Neural cell (in vitro differentiated cells): ENCODE results near the gene ALDH2.

Experiments
- CTCF ChIP-seq: fragments of 450-650 bp; IDR thresholded peaks from 2 replicates; pipeline ENCODE4 v1.5.1; 2014; ENCODE audit warnings: antibody characterized with exemption, mild to moderate bottlenecking, moderate library complexity; ENCODE audit not compliant: poor library complexity, severe bottlenecking
- EP300 ChIP-seq: fragments of 450-650 bp; conservative IDR thresholded peaks from 2 replicates; pipeline ENCODE4 v1.6.1; 2014; ENCODE audit warnings: antibody characterized with exemption, mild to moderate bottlenecking, moderate library complexity; ENCODE audit not compliant: poor library complexity, severe bottlenecking
- EZH2 ChIP-seq: fragments of 200-600, 300-800 bp; shearing (Covaris generic), sonication (generic); IDR thresholded peaks from 2 replicates; pipeline ENCODE4 v1.6.1; 2014; ENCODE audit warnings: antibody characterized with exemption, low read length, borderline replicate concordance, mild to moderate bottlenecking; ENCODE audit not compliant: insufficient read depth, poor library complexity, severe bottlenecking
- MXI1 ChIP-seq: fragments of 450-650 bp; conservative IDR thresholded peaks from 2 replicates; pipeline ENCODE4 v1.6.1; 2014; ENCODE audit warnings: antibody characterized with exemption, mild to moderate bottlenecking; ENCODE audit not compliant: poor library complexity, severe bottlenecking
- POLR2AphosphoS5 ChIP-seq: IDR thresholded peaks from 2 replicates; pipeline ENCODE4 v1.6.1; 2012
- RAD21 ChIP-seq: fragments of 450-650 bp; conservative IDR thresholded peaks from 2 replicates; pipeline ENCODE4 v1.6.1; 2014; ENCODE audit warnings: antibody characterized with exemption, mild to moderate bottlenecking, moderate library complexity
- REST ChIP-seq: IDR thresholded peaks from 2 replicates; pipeline ENCODE4 v1.6.1; 2012; ENCODE audit warnings: borderline replicate concordance
- SMC3 ChIP-seq: fragments of 450-650 bp; conservative IDR thresholded peaks from 2 replicates; pipeline ENCODE4 v1.6.1; 2014; ENCODE audit warnings: antibody characterized with exemption, mild to moderate bottlenecking, moderate library complexity; ENCODE audit not compliant: poor library complexity
- TAF1 ChIP-seq: IDR thresholded peaks from 2 replicates; pipeline ENCODE4 v1.6.1; 2012; ENCODE audit warnings: low read depth

GRCh38 chr12:111781085-111781658 is 14.4 kb downstream of the ALDH2 start:
- TF ChIP-seq CTCF (no peak), EP300 (no peak), EZH2 (no peak), POLR2AphosphoS5 (no peak), REST (no peak), RAD21 (no peak), MXI1 (no peak), TAF1 (no peak), SMC3 (no peak)
